Measurements from ENCODE around the gene EML2.

EML2 gene

GRCh38 chr19:45613926-45614725 is 25.1 kb downstream of the EML2 start:
- no peak for DNase-seq

- DNase-seq, result no peak
Measured at GRCh38 chr19:45608948-45609347, 30.2 kb downstream of the EML2 start.

- DNase-seq, result peak; percentile 0
Measured at GRCh38 chr19:45607071-45608029, 31.8 kb downstream of the EML2 start.

- no peak for DNase-seq
Measured at GRCh38 chr19:45601524-45602374, 37.4 kb downstream of the EML2 start, which contains the start of gene GPR4. GPR4 (minus strand) TSS chr19:45602212; CDS start chr19:45591866, 10,346 bp downstream.

GRCh38 chr19:45601115-45601514 is 38.1 kb downstream of the EML2 start:
- DNase-seq, result no peak

GRCh38 chr19:45600340-45600885 is 38.8 kb downstream of the EML2 start:
- no peak for DNase-seq

- DNase-seq, result no peak
Measured at GRCh38 chr19:45599286-45599685, 39.9 kb downstream of the EML2 start.

GRCh38 chr19:45598267-45599001 is 40.8 kb downstream of the EML2 start:
- DNase-seq, result no peak

- DNase-seq, result no peak
Measured at GRCh38 chr19:45597425-45598111, 41.6 kb downstream of the EML2 start.

- no peak for DNase-seq
Measured at GRCh38 chr19:45595814-45596213, 43.4 kb downstream of the EML2 start.

GRCh38 chr19:45593520-45593919 is 45.7 kb downstream of the EML2 start:
- DNase-seq, result no peak

GRCh38 chr19:45592366-45592765 is 46.8 kb downstream of the EML2 start:
- no peak for DNase-seq

- DNase-seq, result no peak
Measured at GRCh38 chr19:45591638-45592005, 47.6 kb downstream of the EML2 start.

GRCh38 chr19:45591004-45591637 is 48.1 kb downstream of the EML2 start:
- DNase-seq, result no peak

GRCh38 chr19:45590300-45591003 is 48.7 kb downstream of the EML2 start:
- no peak for DNase-seq

- no peak for DNase-seq
Measured at GRCh38 chr19:45589768-45590167, 49.4 kb downstream of the EML2 start.

GRCh38 chr19:45587873-45588272 is 51.3 kb downstream of the EML2 start:
- no peak for DNase-seq

GRCh38 chr19:45585158-45585577 is 54.0 kb downstream of the EML2 start:
- DNase-seq, result no peak

- DNase-seq, result peak; percentile 95
Measured at GRCh38 chr19:45584332-45585157, 54.7 kb downstream of the EML2 start, which contains the start of gene OPA3. OPA3 (minus strand) TSS chr19:45584802; CDS start chr19:45584764, 38 bp downstream.

Measured in NCI-H2081 treated with DMSO at 0.1 percent for 48 hours (cell line).